PC-3 (cell line): ENCODE data around the gene FHAD1. TPM values are rescaled to one million over a fixed set of nuclear protein-coding genes. Genes with fewer than 3 reads are reported as not detected.

ENCODE experiments used
- ATAC-seq: fragments of 200-7000 bp; cut with Tn5 transposase; 2 replicates; pipeline ENCODE4 v1.9.1; 2020; ENCODE audit warnings: mild to moderate bottlenecking, moderate library complexity
- BruUV-seq: library from RNA; stranded (reverse); fragments of 400-500 nt; replicated peaks from 2 replicates; lab custom pipeline; 2021; lab: Mats Ljungman, UMichigan
- CTCF ChIA-PET: fragments of 300-600 bp; sonication (Branson Sonifier 250); formaldehyde crosslinking; loops from one replicate; lab custom pipeline; 2022; ENCODE audit warnings: antibody characterized with exemption; lab: Charles Lee
- POLR2A ChIA-PET: fragments of 300-600 bp; sonication (Branson Sonifier 250); formaldehyde crosslinking; loops from one replicate; lab custom pipeline; 2022; ENCODE audit warnings: antibody characterized with exemption; ENCODE audit not compliant: unreplicated experiment; lab: Charles Lee
- DNase-seq: peaks from one replicate; pipeline ENCODE4 v3.0.0-alpha.2; 2015
- H2AFZ ChIP-seq: fragments of 300-600 bp; sonication (generic); 2 replicates; pipeline ENCODE4 v1.6.0; 2016; ENCODE audit warnings: antibody characterized with exemption, low read length
- H3F3A ChIP-seq: fragments of 300-600 bp; sonication (generic); one replicate; pipeline ENCODE4 v1.6.0; 2017; ENCODE audit warnings: antibody characterized with exemption, low read length, control low read depth, mild to moderate bottlenecking; ENCODE audit not compliant: unreplicated experiment
- H3K27ac ChIP-seq: fragments of 300-600 bp; sonication (generic); 2 replicates; pipeline ENCODE4 v1.5.1; 2016; ENCODE audit warnings: mild to moderate bottlenecking, low read length
- H3K27me3 ChIP-seq: fragments of 300-600 bp; sonication (generic); 2 replicates; pipeline ENCODE4 v1.6.1; 2016; ENCODE audit warnings: low read length, mixed read lengths
- H3K36me3 ChIP-seq: fragments of 300-600 bp; sonication (generic); 2 replicates; pipeline ENCODE4 v1.6.1; 2016; ENCODE audit warnings: low read depth, mixed run types, low read length, mixed read lengths
- H3K4me1 ChIP-seq: fragments of 300-600 bp; sonication (generic); 2 replicates; pipeline ENCODE4 v1.5.1; 2016; ENCODE audit warnings: low read length; ENCODE audit not compliant: insufficient read depth
- H3K4me2 ChIP-seq: fragments of 300-600 bp; sonication (generic); 2 replicates; pipeline ENCODE4 v1.6.0; 2016; ENCODE audit warnings: low read length
- H3K4me3 ChIP-seq: fragments of 300-600 bp; sonication (generic); 2 replicates; pipeline ENCODE4 v1.5.1; 2016; ENCODE audit warnings: mild to moderate bottlenecking, low read length, mixed read lengths
- H3K79me2 ChIP-seq: fragments of 300-600 bp; sonication (generic); 2 replicates; pipeline ENCODE4 v1.6.1; 2017; ENCODE audit warnings: low read length, mixed read lengths
- H3K9ac ChIP-seq: fragments of 300-600 bp; sonication (generic); 2 replicates; pipeline ENCODE4 v1.6.0; 2016; ENCODE audit warnings: mild to moderate bottlenecking, low read length
- H3K9me2 ChIP-seq: fragments of 300-600 bp; sonication (generic); replicated peaks from 2 replicates; pipeline ENCODE4 v1.6.1; 2016; ENCODE audit warnings: mixed run types, low read length, mixed read lengths
- H3K9me3 ChIP-seq: fragments of 300-600 bp; sonication (generic); 2 replicates; pipeline ENCODE4 v1.6.1; 2016; ENCODE audit warnings: low read length, mixed read lengths
- H4K20me1 ChIP-seq: fragments of 300-600 bp; sonication (generic); 2 replicates; pipeline ENCODE4 v1.6.1; 2016; ENCODE audit warnings: low read length, mixed read lengths
- EZH2 ChIP-seq: fragments of 300-600 bp; sonication (generic); IDR thresholded peaks from one replicate; pipeline ENCODE4 v1.6.1; 2017; ENCODE audit warnings: antibody characterized with exemption, mild to moderate bottlenecking, low read length; ENCODE audit not compliant: unreplicated experiment
- EZH2phosphoT487 ChIP-seq: fragments of 300-600 bp; sonication (generic); IDR thresholded peaks from 2 replicates; pipeline ENCODE4 v1.6.1; 2018; ENCODE audit warnings: mild to moderate bottlenecking, antibody characterized with exemption, low read length, borderline replicate concordance
- intact Hi-C: fragments of 100-400 bp; cut with micrococcal nuclease; formaldehyde crosslinking; loops from 2 replicates; pipeline ENCODE4 v1.9.0; 2023
- total RNA-seq: library from RNA; depleted of rRNA; stranded (reverse); fragments of >200 nt; gene quantifications from 2 replicates; pipeline ENCODE4 v1.2.3, GENCODE V29; 2014
- TF ChIP-seq, protein P1 (sequence below): fragments of 300-600 bp; sonication (generic); conservative IDR thresholded peaks from 2 replicates; pipeline ENCODE4 v1.5.1; 2017; ENCODE audit warnings: antibody characterized with exemption, low read depth, mild to moderate bottlenecking, low read length

Gene FHAD1
- total RNA-seq, 1 experiment from 2014 or later, result 0.95 TPM

DNA sequence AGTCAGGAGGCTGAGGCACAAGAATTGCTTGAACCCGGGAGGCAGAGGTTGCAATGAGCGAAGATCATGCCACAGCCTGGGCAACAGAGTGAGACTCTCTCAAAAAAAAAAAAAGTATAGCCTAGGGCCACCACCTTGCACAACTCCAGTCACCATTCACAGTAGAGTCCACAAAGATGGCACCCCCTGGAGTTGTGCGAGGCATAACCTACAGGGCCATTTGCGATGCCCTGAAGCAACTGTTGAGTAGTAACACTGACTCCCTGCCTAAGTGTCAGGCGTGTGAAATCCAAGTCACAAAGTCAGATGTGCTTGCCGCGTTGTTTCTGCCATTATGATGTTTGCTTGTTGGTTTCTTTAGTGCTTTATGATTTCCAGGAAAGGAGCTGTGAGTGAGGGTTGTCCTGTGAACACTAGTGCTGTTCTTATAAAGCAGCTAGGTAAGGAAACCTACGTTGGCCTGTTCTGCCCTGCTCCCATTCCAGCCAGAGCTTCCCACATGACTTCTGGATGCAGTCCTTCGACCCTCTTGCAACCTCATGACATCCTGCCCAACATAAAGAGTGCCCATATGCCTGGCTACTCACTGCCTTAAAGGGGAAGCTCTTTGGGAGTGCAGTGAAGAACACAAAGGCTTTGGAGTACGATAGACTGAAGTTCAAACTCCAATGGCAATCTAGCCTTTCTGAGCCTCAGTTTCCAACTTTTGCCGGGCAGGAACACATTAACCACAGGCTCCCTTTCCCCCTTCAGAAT, 29.8 kb downstream of the FHAD1 start:
- no peaks in the 10 kb centered on the region for H3K9me3 ChIP-seq
- H3K36me3 ChIP-seq, result no peaks in the 10 kb centered on the region
- no peaks in the 10 kb centered on the region for H3K27me3 ChIP-seq
- no peak overlapping the region for H3K9ac ChIP-seq
- ChIA-PET POLR2A (no interaction called here), CTCF (no interaction called here)
- H3F3A ChIP-seq, result no peaks in the 10 kb centered on the region
- DNase-seq (no peak), ATAC-seq (no peak)
- no peak overlapping the region for H2AFZ ChIP-seq
- H4K20me1 ChIP-seq, result no peaks in the 10 kb centered on the region
- peaks cover 10% of the 10 kb centered on the region; the same call in 1 of the 2 replicates for H3K4me1 ChIP-seq
- no peak overlapping the region for H3K27ac ChIP-seq
- no peak overlapping the region for H3K4me3 ChIP-seq
- intact Hi-C loops, result no loop called here
- no peak overlapping the region for H3K4me2 ChIP-seq
- TF ChIP-seq, protein P1, sequence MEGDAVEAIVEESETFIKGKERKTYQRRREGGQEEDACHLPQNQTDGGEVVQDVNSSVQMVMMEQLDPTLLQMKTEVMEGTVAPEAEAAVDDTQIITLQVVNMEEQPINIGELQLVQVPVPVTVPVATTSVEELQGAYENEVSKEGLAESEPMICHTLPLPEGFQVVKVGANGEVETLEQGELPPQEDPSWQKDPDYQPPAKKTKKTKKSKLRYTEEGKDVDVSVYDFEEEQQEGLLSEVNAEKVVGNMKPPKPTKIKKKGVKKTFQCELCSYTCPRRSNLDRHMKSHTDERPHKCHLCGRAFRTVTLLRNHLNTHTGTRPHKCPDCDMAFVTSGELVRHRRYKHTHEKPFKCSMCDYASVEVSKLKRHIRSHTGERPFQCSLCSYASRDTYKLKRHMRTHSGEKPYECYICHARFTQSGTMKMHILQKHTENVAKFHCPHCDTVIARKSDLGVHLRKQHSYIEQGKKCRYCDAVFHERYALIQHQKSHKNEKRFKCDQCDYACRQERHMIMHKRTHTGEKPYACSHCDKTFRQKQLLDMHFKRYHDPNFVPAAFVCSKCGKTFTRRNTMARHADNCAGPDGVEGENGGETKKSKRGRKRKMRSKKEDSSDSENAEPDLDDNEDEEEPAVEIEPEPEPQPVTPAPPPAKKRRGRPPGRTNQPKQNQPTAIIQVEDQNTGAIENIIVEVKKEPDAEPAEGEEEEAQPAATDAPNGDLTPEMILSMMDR, result no peak
- TF ChIP-seq EZH2phosphoT487 (no peak), EZH2 (no peak)
- BruUV-seq, result no TSS peak
- no peaks in the 10 kb centered on the region for H3K9me2 ChIP-seq
- H3K79me2 ChIP-seq, result no peaks in the 10 kb centered on the region

DNA sequence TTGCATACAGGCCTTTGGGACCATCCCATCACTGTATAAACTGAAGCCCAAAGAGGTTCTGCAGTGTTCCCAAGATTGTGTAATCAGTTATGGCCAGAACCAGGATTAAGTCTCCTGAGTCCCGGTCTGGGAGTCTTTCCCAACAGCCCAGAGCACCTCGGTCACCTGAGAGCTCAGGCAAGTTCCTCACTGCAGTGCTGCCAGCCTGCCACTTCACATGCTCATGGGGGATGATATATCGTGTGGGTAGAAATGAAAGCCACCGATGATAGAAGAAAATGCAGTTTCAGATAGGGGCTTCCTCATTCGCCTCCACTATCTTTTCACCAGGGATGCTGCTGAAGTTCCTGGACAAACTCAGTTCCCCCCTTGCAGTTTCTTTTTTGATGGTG, 30.4 kb downstream of the FHAD1 start:
- H3K36me3 ChIP-seq, result no peaks in the 10 kb centered on the region
- no peaks in the 10 kb centered on the region for H3K9me3 ChIP-seq
- H2AFZ ChIP-seq, result no peak overlapping the region
- H3K4me3 ChIP-seq, result no peak overlapping the region
- no peak for ATAC-seq
- CTCF ChIA-PET, result no interaction called here
- H3K27ac ChIP-seq, result no peak overlapping the region
- TF ChIP-seq EZH2phosphoT487 (no peak), EZH2 (no peak)
- TF ChIP-seq, protein P1, result no peak
- no peaks in the 10 kb centered on the region for H3K9me2 ChIP-seq
- H3K27me3 ChIP-seq, result no peaks in the 10 kb centered on the region
- POLR2A ChIA-PET, result no interaction called here
- H3K79me2 ChIP-seq, result no peaks in the 10 kb centered on the region
- peaks cover 6% of the 10 kb centered on the region; the same call in 1 of the 2 replicates for H3K4me1 ChIP-seq
- H4K20me1 ChIP-seq, result no peaks in the 10 kb centered on the region
- intact Hi-C loops, result no loop called here
- no peak overlapping the region for H3K4me2 ChIP-seq
- DNase-seq, result no peak
- no peaks in the 10 kb centered on the region for H3F3A ChIP-seq
- H3K9ac ChIP-seq, result no peak overlapping the region
- BruUV-seq, result no TSS peak

DNA sequence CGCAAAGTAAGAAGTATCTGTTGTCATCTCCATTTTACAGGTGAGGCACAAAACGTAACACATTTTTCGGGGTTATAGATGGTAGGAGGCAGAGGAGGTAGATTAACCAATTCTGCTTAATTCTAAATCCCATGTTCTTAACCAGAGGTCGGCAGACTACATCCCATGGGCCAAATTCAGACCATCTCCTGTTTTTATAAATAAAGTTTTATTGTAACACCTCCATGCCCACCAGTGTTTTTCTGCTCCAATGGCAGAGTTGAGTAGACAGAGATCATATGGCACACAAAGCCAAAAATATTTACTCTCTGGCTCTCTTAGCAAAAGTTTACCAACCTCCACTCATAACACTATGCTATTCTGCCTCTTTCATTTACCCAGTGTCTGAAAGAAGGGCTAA, 30.9 kb downstream of the FHAD1 start:
- Histone ChIP-seq H3K4me1 (peaks cover 4% of the 10 kb centered on the region; the same call in 1 of the 2 replicates), H3K9me3 (no peaks in the 10 kb centered on the region), H3K4me3 (no peak overlapping the region), H3K79me2 (no peaks in the 10 kb centered on the region), H3K27ac (no peak overlapping the region), H2AFZ (no peak overlapping the region), H3K9me2 (no peaks in the 10 kb centered on the region), H3K36me3 (no peaks in the 10 kb centered on the region), H3K27me3 (no peaks in the 10 kb centered on the region), H3F3A (no peaks in the 10 kb centered on the region), H4K20me1 (no peaks in the 10 kb centered on the region), H3K9ac (no peak overlapping the region), H3K4me2 (no peak overlapping the region)
- DNase-seq, result no peak
- no TSS peak for BruUV-seq
- ChIA-PET CTCF (no interaction called here), POLR2A (no interaction called here)
- intact Hi-C loops, result no loop called here
- TF ChIP-seq, protein P1, result no peak
- no peak for TF ChIP-seq EZH2
- no peak for TF ChIP-seq EZH2phosphoT487
- no peak for ATAC-seq
